ENCODE data around the gene RPIA.

GRCh38 chr2:88668862-88669261 is 22.6 kb upstream of the RPIA start:
- TF ChIP-seq CTCF (IDR thresholded peaks at IDR 0.05; ENCODE audit: low read length) (no peak), EZH2 (IDR thresholded peaks at IDR 0.05; ENCODE audit: borderline replicate concordance, low read length) (no peak)

Data from OCI-LY1 (cell line).